WTC11 (cell line): Measurements from ENCODE around the gene BAIAP2. TPM values are rescaled to one million over a fixed set of nuclear protein-coding genes. Genes with fewer than 3 reads are reported as not detected.

Experiments
- ATAC-seq: fragments of 200-7000 bp; cut with Tn5 transposase; 2 replicates; pipeline ENCODE4 v1.10.0; 2021; ENCODE audit warnings: mild to moderate bottlenecking, moderate library complexity
- CTCF ChIA-PET: fragments of 300-600 bp; sonication (Branson Sonifier 250); formaldehyde crosslinking; loops from one replicate; lab custom pipeline; 2021; ENCODE audit warnings: antibody characterized with exemption; lab: Charles Lee
- POLR2A ChIA-PET: fragments of 350-600 bp; sonication (Branson Sonifier 250); formaldehyde crosslinking; loops from one replicate; lab custom pipeline; 2021; ENCODE audit warnings: antibody characterized with exemption; lab: Charles Lee
- DNase-seq: peaks from one replicate; pipeline ENCODE4 v3.0.0; 2021; ENCODE audit warnings: low spot score
- H3K27ac Mint-ChIP-seq: 2 replicates; pipeline ENCODE4 v1.8.0; 2021; ENCODE audit warnings: mixed read lengths
- H3K27me3 Mint-ChIP-seq: 2 replicates; pipeline ENCODE4 v1.8.0; 2021; ENCODE audit warnings: low read depth, mild to moderate bottlenecking, moderate library complexity, mixed read lengths
- H3K36me3 Mint-ChIP-seq: 2 replicates; pipeline ENCODE4 v1.8.0; 2021; ENCODE audit warnings: mixed read lengths
- H3K4me1 Mint-ChIP-seq: 2 replicates; pipeline ENCODE4 v1.8.0; 2022; ENCODE audit warnings: mixed read lengths
- H3K4me3 Mint-ChIP-seq: 2 replicates; pipeline ENCODE4 v1.8.0; 2021; ENCODE audit warnings: mild to moderate bottlenecking, moderate library complexity, mixed read lengths
- H3K9me3 Mint-ChIP-seq: 2 replicates; pipeline ENCODE4 v1.8.0; 2021; ENCODE audit warnings: mixed read lengths
- ARID4B ChIP-seq: sonication (generic); formaldehyde crosslinking; IDR thresholded peaks from 2 replicates; pipeline ENCODE4 v1.8.0; 2023; ENCODE audit warnings: missing genetic modification reagents, mild to moderate bottlenecking, borderline replicate concordance
- ATF1 ChIP-seq: sonication (generic); formaldehyde crosslinking; IDR thresholded peaks from 2 replicates; pipeline ENCODE4 v1.8.1; 2023; ENCODE audit warnings: mild to moderate bottlenecking, moderate library complexity, missing genetic modification reagents
- ATF2 ChIP-seq: sonication (generic); formaldehyde crosslinking; IDR thresholded peaks from 2 replicates; pipeline ENCODE4 v1.8.1; 2022; ENCODE audit warnings: low read depth, missing genetic modification reagents, borderline replicate concordance
- ERG ChIP-seq: fragments of 250-450 bp; sonication (Bioruptor Pico); IDR thresholded peaks from 2 replicates; pipeline ENCODE4 v1.8.0; 2021; ENCODE audit warnings: mild to moderate bottlenecking
- ESRRA ChIP-seq: sonication (generic); formaldehyde crosslinking; IDR thresholded peaks from 2 replicates; pipeline ENCODE4 v1.8.1; 2022; ENCODE audit warnings: mild to moderate bottlenecking, missing genetic modification reagents, borderline replicate concordance
- IRF2 ChIP-seq: sonication (generic); formaldehyde crosslinking; IDR thresholded peaks from 2 replicates; pipeline ENCODE4 v1.8.0; 2022; ENCODE audit warnings: low read depth, missing genetic modification reagents, borderline replicate concordance
- KAT7 ChIP-seq: sonication (generic); formaldehyde crosslinking; IDR thresholded peaks from 2 replicates; pipeline ENCODE4 v1.8.1; 2023; ENCODE audit warnings: missing genetic modification reagents, mild to moderate bottlenecking, borderline replicate concordance
- OVOL2 ChIP-seq: fragments of 250-450 bp; sonication (Bioruptor Pico); IDR thresholded peaks from 2 replicates; pipeline ENCODE4 v1.9.0; 2021; ENCODE audit warnings: mild to moderate bottlenecking, borderline replicate concordance
- SOX15 ChIP-seq: fragments of 250-450 bp; sonication (Bioruptor Pico); IDR thresholded peaks from 2 replicates; pipeline ENCODE4 v1.9.0; 2021; ENCODE audit warnings: mild to moderate bottlenecking
- ZBTB43 ChIP-seq: sonication (generic); formaldehyde crosslinking; IDR thresholded peaks from 2 replicates; pipeline ENCODE4 v1.8.1; 2023; ENCODE audit warnings: mild to moderate bottlenecking, missing genetic modification reagents
- ZNF263 ChIP-seq: sonication (generic); formaldehyde crosslinking; IDR thresholded peaks from 2 replicates; pipeline ENCODE4 v1.8.1; 2022; ENCODE audit warnings: low read depth, mild to moderate bottlenecking, moderate library complexity, missing genetic modification reagents
- ZNF423 ChIP-seq: fragments of 250-450 bp; sonication (Bioruptor Pico); IDR thresholded peaks from 2 replicates; pipeline ENCODE4 v2.1.2; 2022; ENCODE audit warnings: mild to moderate bottlenecking, moderate library complexity
- ZNF512 ChIP-seq: sonication (generic); formaldehyde crosslinking; IDR thresholded peaks from 2 replicates; pipeline ENCODE4 v1.8.1; 2022; ENCODE audit warnings: missing genetic modification reagents, borderline replicate concordance
- total RNA-seq: library from RNA; stranded (reverse); gene quantifications from 3 replicates; pipeline ENCODE4 v1.2.3, GENCODE V29; 2021

BAIAP2 gene
- total RNA-seq, 1 experiment from 2014 or later = 20.7 TPM

- TF ChIP-seq ZNF512 (CRISPR knock-in tag) (no peak), ERG (CRISPR knock-in tag) (no peak), ATF2 (CRISPR knock-in tag) (no peak), IRF2 (CRISPR knock-in tag) (no peak), ZNF423 (CRISPR knock-in tag) (no peak)
Measured at GRCh38 chr17:81068411-81069134, 33.6 kb downstream of the BAIAP2 start (continued).

- POLR2A ChIA-PET = no interaction called here
- CTCF ChIA-PET = interaction anchor here (1.8 to 2.0 kb wide), 2 partner anchors 33 to 46 kb away, joined by 4 to 8 read pairs; no protein-coding TSS in a partner anchor
- Mint-ChIP-seq H3K4me3 (no peak overlapping the region), H3K36me3 (no peaks in the 10 kb centered on the region), H3K4me1 (peaks cover 3% of the 10 kb centered on the region; the same call in 1 of the 2 replicates), H3K27ac (no peak overlapping the region), H3K27me3 (no peaks in the 10 kb centered on the region), H3K9me3 (no peaks in the 10 kb centered on the region)
- DNase-seq (no peak), ATAC-seq (no peak)
- TF ChIP-seq ATF1 (CRISPR knock-in tag) (no peak), ZNF263 (CRISPR knock-in tag) (no peak), ZBTB43 (CRISPR knock-in tag) (no peak), SOX15 (CRISPR knock-in tag) (no peak), OVOL2 (no peak), ESRRA (no peak), KAT7 (no peak)
Measured at GRCh38 chr17:81069135-81069645, 34.2 kb downstream of the BAIAP2 start.

- Mint-ChIP-seq H3K4me3 (no peak overlapping the region), H3K9me3 (no peaks in the 10 kb centered on the region), H3K36me3 (no peaks in the 10 kb centered on the region), H3K4me1 (no peaks in the 10 kb centered on the region), H3K27me3 (no peaks in the 10 kb centered on the region), H3K27ac (no peak overlapping the region)
- ChIA-PET CTCF (interaction anchor here (1.8 to 2.0 kb wide), 2 partner anchors 31 to 47 kb away, joined by 4 to 8 read pairs; no protein-coding TSS in a partner anchor), POLR2A (no interaction called here)
- no peak for DNase-seq
- ATAC-seq = no peak
- TF ChIP-seq ZNF263 (CRISPR knock-in tag) (no peak), ARID4B (CRISPR knock-in tag) (no peak)
- TF ChIP-seq, all 79 proteins: peak for 0
Measured at GRCh38 chr17:81070541-81071246, 35.7 kb downstream of the BAIAP2 start.
